Tibial artery (tissue), 4 donors: Measurements from ENCODE around the gene FIGNL2.

Experiments used
- DNase-seq, 2 donors: peaks; one replicate each; pipeline ENCODE4 v3.0.0-alpha.2; 2019
- H3K27ac ChIP-seq, 2 donors: fragments of 200-600 bp; sonication (generic) in 1 of 2; 1 replicate in 1 of 2; 2 replicates in 1 of 2; pipeline ENCODE4 v1.5.1; 2018 to 2019; ENCODE audit warnings: mild to moderate bottlenecking in 1 of 2
- H3K27me3 ChIP-seq, 2 donors: fragments of 200-600 bp; sonication (generic) in 1 of 2; one replicate each; pipeline versions ENCODE4 v1.5.1 to v1.6.0; 2016 to 2019
- H3K36me3 ChIP-seq, 3 donors: fragments of 200-600 bp; sonication (generic) in 2 of 3; one replicate each; pipeline ENCODE4 v1.5.1; 2016 to 2019; ENCODE audit warnings: mild to moderate bottlenecking in 2 of 3
- H3K4me1 ChIP-seq, 4 donors: fragments of 200-600 bp; sonication (generic) in 2 of 4; 1 replicate in 3 of 4; 2 replicates in 1 of 4; pipeline ENCODE4 v1.5.1; 2016 to 2019
- H3K4me3 ChIP-seq, 2 donors: fragments of 200-600 bp; sonication (generic) in 1 of 2; 1 replicate in 1 of 2; 2 replicates in 1 of 2; pipeline ENCODE4 v1.5.1; 2018 to 2019; ENCODE audit warnings: mild to moderate bottlenecking in 2 of 2
- H3K9me3 ChIP-seq, 3 donors: fragments of 200-600 bp; sonication (generic) in 1 of 3; one replicate each; pipeline ENCODE4 v1.5.1; 2016 to 2019
- CTCF ChIP-seq, 2 experiments: fragments of 200-600 bp in 1 of 2; fragments of 450-650 bp in 1 of 2; IDR thresholded peaks; one replicate each; pipeline ENCODE4 v1.5.1; 2017 to 2019; ENCODE audit warnings: antibody characterized with exemption in 2 of 2, mild to moderate bottlenecking in 1 of 2, moderate library complexity in 1 of 2
- intact Hi-C: fragments of 100-400 bp; cut with DNase I; formaldehyde crosslinking; loops from one replicate; pipeline ENCODE4 v1.15.0; 2023; ENCODE audit warnings: low total_unique reads

FIGNL2 gene

DNA sequence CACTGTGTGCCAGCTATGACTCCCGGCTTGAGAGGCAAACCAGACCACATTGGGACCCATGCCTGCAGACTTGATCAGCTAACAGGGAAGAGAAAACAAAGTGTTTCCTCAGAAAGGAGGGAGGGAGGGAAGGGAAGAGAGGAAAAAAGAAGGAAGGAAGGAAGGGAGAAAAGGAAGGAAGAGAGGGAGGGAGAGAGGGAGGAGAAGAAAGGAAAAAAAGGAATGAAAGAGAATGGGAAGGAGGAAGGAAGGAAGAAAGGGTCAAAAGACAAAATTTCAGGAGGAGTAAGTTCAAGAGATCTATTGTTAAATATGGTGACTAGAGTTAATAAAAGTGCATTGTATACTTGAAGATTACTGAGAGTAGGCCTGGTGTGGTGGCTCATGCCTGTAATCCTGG is 18.9 kb downstream of the FIGNL2 start:
- H3K9me3 ChIP-seq, result no peaks in the 10 kb centered on the region
- no peaks in the 10 kb centered on the region for H3K36me3 ChIP-seq
- no peak for TF ChIP-seq CTCF (IDR thresholded peaks at IDR 0.05)
- peaks cover 0 to 3% (median 0%) of the 10 kb centered on the region in 4 donors for H3K4me1 ChIP-seq
- peaks cover 0 to 36% of the 10 kb centered on the region in 2 donors for H3K27me3 ChIP-seq
- DNase-seq, result no peak
- no peak overlapping the region for H3K27ac ChIP-seq
- H3K4me3 ChIP-seq, result no peak overlapping the region
- intact Hi-C loops, result no loop called here

- H3K9me3 ChIP-seq, result no peaks in the 10 kb centered on the region
- intact Hi-C loops, result no loop called here
- H3K36me3 ChIP-seq, result no peaks in the 10 kb centered on the region
- H3K27me3 ChIP-seq, result peaks cover 0 to 32% of the 10 kb centered on the region in 2 donors
- no peak for DNase-seq
- H3K4me3 ChIP-seq, result no peak overlapping the region
- H3K27ac ChIP-seq, result no peak overlapping the region
- no peak for TF ChIP-seq CTCF (IDR thresholded peaks at IDR 0.05)
- H3K4me1 ChIP-seq, result peaks cover 0 to 3% (median 0%) of the 10 kb centered on the region in 4 donors
Measured at GRCh38 chr12:51829011-51829481, 19.5 kb downstream of the FIGNL2 start.

DNA sequence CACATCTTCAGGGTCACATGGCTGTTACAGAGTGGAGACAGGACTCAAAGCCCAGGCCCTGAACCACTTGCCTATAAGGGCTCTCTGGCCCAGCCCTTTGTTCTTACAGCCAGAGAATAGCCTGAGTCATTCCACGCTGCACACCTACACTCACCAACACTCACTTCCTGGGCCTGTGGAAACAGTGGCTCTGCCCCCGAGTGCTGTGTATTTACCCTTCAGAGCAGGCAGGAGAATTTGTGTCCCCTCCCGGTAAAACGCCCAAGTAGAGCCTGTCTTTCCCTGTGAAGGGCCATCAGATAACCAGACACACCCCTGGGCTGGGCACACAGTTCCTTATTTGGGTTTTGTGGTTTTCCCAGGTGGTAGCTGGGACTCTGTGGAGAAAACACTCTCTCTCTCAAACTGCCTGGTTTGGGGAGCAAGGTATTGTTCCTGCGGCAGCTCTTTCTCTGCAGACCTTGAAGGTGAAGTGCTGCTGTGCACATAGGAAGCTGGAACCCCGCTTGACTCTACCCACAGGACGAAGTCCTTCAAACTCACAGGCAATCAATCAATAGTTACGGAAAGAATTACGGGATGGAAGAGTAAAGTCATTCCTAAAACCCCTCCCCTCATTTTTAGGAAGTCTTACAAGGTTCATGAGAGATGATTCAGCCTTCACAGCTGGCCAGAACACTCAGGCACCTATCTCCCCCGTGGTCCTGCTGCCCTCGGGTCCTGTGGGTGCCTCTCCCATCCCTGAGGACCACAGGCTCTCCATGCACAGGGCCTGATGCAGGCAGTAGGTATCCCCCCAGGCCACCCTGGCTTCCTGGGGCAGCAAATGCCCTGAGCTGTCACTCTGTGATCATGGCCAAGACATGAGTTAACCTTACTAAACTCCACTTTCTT is 20.3 kb downstream of the FIGNL2 start:
- Histone ChIP-seq H3K27me3 (peaks cover 0 to 32% of the 10 kb centered on the region in 2 donors), H3K36me3 (no peaks in the 10 kb centered on the region), H3K27ac (no peak overlapping the region), H3K9me3 (no peaks in the 10 kb centered on the region), H3K4me3 (no peak overlapping the region), H3K4me1 (peaks cover 0 to 3% (median 0%) of the 10 kb centered on the region in 4 donors)
- no peak for TF ChIP-seq CTCF (IDR thresholded peaks at IDR 0.05)
- no peak for DNase-seq
- intact Hi-C loops, result no loop called here

- Histone ChIP-seq H3K27me3 (peaks cover 0 to 36% of the 10 kb centered on the region in 2 donors), H3K9me3 (no peaks in the 10 kb centered on the region), H3K4me3 (no peak overlapping the region), H3K27ac (no peak overlapping the region), H3K4me1 (peaks cover 0 to 3% (median 0%) of the 10 kb centered on the region in 4 donors), H3K36me3 (no peaks in the 10 kb centered on the region)
- no peak for TF ChIP-seq CTCF (IDR thresholded peaks at IDR 0.05)
- no peak for DNase-seq
- intact Hi-C loops, result no loop called here
Measured at GRCh38 chr12:51826881-51827280, 21.6 kb downstream of the FIGNL2 start.

DNA sequence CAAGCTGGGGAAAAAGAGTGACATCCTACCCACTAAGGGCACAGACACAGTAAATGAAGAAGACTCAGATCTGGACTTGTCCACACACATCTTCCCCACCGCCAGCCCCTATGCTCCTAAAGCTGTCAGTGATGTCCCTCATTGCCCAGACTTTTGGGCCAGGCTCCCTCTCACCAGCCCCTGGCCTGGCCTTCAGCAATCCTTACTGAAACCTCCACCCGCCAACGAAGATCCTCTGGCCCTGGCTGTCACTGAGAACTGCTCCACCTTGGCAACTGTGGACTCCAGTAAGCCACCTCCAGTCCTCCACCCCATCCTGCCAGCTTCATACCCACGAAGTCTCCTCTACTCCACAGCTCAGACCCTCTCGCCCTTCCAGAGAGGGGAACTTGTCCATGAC is 23.3 kb downstream of the FIGNL2 start:
- Histone ChIP-seq H3K4me3 (no peak overlapping the region), H3K9me3 (no peaks in the 10 kb centered on the region), H3K4me1 (peaks cover 0 to 8% (median 0%) of the 10 kb centered on the region in 4 donors), H3K27me3 (peaks cover 0 to 49% of the 10 kb centered on the region in 2 donors), H3K36me3 (no peaks in the 10 kb centered on the region), H3K27ac (no peak overlapping the region)
- no peak for DNase-seq
- intact Hi-C loops, result no loop called here
- no peak for TF ChIP-seq CTCF (IDR thresholded peaks at IDR 0.05)
